NCI-H1436 (cell line): Measurements from ENCODE around the gene DZIP1L.

Experiments
- DNase-seq: peaks from one replicate; lab custom pipeline; 2025; lab: John Stamatoyannopoulos, UW

Gene DZIP1L

DNA sequence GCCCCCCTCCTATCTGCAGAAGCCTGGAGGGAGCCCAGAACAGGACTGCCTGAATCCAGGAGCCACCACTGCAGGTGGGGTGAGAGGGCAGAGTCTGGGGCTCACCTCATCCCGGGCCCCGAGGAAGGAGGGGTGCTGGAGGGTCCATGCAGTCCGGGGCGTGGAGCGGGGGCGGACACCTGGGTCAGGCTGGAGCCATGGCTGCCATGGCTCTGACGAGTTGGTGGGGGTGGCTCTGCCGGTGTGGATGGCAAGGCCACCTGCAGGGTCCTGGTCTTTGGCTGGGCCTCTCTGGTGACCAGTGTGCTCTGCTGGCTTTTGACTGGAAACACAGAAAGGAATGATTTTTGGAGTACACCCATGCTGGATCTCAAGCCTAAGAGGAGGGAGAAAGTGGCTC is 47.4 kb downstream of the DZIP1L start:
- no peak for DNase-seq

DNA sequence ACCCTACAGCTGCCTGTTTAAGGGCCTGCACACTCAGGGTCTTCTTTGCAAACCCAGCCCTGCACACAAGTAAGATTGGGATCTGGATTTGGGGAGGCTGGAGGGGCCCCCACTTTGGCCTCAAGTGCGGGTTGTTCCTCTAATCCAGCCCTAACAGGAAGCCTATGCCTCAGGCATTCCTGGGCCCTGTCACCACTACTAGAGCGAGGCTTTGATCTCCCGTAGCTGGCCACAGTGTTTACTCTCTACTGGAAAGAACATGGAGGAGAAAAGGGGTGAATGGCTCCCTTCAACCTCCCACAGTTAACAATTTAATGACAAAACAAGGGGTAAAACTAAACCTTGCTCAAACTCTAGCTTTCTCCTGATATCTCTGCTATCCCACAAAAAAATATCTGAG is 48.4 kb downstream of the DZIP1L start:
- no peak for DNase-seq

DNA sequence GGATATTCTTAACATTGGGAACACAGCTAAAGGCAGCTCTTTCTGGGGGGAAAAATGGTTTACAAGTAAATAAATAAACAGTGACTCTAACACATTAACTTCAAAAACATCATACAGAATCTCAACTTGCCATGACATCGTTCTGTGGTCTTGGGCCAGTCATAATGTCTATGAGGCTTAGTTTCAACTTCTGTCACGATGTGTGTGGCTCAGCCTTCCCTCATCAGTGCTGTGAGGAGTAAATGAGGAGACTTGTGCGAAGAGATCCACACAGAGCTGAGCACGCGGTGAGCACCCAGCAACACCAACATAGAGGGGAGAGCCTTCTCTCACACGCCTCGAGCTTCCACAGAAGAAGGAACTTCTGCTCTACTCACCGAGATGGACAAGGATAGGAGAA is 49.0 kb downstream of the DZIP1L start:
- no peak for DNase-seq

DNA sequence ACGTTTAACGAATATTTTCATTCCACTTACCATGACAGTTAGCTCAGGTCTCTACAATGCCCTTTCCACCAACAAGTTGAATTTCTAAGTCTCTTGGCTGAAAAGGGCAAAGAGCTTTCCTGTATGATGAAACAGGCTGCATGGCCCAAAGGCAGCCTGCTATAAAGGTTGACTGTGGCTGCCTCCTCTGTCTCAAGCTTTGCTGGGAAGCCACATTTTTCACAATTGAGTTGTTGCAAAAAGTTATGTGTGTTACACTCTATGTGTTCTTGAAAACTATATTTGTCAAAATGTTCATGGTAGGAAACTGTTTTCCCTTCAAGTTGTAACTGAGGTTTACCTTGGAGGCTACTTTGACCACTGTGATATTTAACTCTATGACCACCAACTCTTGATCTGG is 49.5 kb downstream of the DZIP1L start:
- DNase-seq: no peak

DNA sequence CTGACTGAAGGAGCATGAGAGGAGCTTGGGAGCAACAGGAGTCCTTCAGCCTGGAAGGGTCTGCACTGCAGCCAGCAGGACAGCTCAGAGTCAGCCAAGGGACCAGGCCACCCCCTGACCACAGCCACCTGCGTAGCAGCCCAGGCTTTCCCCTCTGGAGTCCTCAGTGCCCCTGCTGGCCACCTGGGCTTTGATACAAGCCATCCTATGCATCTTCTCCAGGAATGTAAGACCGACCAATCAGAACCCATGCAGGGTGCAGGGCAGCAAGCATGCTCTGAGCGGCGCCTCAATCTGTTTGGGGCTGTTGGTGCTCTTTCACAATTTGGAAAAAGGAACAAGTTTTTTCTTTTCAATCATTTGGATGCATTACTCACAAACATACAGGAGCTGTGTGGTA is 52.0 kb downstream of the DZIP1L start:
- no peak for DNase-seq

DNA sequence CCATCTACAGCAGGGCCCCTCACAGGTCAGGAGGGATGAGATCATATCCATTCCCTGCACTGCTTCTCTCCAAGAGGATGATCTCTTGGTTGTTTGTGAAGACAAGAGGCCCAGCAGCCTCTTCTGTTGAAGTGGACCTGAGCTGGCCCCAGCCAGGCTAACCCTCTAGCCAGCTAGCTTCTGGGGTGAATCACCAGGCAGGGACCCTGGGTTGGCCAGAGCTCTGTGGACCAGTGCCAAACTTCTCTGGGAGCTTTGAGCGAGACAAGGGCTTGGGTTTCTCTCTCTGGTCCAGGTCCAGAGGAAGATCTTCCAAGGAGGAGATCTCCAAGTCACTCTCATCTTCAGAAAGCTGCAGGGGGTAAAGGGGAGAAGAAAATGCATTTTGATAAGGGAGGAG is 52.8 kb downstream of the DZIP1L start:
- DNase-seq: no peak

DNA sequence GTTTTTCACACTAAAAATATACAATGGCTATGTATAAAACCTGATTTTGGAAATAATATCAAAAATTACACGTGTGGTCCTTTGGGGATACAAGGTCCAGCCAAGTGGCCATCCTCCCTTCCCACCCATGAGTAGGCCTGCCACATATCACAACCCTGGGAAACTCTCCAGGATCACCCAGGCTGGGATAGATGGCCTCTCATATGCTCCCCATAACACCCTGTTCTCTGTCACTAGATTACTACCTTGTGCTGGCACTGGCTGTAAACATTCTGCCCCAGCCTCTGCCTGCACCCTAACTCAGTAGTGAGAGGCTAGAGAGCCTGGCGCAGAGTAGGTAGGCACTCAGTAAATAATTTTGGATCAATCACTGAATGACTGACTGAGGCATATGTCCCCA is 53.4 kb downstream of the DZIP1L start:
- no peak for DNase-seq

DNA sequence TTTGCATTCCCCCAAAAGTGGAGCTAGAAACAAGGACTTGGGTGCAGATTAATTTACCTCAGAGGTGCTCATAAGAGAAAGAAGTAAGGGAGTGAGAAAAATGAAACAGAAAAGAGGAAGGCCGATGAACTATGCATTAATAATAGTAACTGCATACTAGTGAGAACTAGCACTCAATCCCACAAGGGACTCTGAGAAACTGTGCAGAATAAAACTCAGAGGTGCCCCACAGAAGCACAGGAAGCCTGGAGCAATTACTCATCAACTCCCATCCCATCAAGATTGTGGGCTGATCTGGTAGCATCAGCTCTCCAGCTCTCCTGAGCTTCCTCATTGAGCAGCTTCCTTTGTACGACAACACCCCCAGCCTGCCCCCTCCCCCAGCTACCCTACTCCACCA is 54.6 kb downstream of the DZIP1L start:
- no peak for DNase-seq

DNA sequence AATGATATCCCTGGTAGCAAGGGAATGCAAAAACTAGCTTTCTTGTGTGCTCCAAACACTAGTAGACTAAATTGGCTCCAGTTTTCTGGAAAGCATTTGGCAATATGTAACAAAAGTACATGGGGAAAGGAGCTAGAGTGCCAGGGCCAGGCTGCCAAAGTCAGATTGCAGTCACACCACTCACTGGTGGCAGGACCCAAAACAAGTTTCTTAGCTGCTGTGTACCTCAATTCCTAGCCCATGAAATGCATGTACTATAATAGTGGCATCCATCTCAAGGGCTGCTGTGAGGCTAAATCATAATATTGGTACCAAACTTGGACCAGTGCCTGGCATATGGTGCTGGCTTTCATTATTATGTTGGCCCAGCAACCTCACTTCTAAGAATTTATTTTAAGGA is 56.1 kb downstream of the DZIP1L start:
- DNase-seq: no peak

DNA sequence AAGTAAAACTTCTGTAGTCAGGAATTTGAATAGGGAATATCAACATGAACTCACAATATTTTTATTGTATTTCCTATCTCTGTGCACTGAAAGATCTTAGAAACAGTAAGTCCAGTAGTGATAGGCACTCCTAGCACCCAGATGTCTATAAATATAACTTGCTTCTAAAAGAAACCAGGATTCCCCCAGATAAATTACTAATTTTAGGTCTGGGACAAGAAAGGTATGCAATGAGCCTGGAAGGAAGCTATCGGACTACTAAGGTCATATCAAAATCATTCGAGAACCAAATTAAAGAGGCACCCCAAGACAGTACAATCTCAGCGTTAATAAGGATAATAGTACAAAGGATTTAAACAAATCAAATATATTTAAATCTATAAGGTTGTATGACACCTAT is 58.0 kb downstream of the DZIP1L start:
- no peak for DNase-seq

DNA sequence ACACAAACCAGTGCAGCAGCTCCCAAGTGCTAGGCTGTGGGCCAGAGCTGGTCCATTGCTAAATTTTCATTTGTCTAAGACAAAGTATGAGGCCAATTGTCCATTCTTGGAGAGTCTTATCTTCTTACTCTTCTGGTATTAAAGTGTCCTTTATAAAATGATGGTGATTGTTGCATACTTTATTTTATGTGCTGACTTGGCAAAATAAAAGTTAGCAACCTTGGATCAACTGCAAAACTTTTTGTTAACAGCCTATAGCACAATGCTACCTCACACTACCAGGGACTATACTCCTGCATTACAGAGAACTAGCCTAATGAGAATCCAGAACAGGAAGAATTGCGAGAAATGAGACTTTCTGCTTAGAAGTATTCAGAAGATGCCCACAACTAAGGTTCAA is 61.4 kb downstream of the DZIP1L start:
- no peak for DNase-seq

DNA sequence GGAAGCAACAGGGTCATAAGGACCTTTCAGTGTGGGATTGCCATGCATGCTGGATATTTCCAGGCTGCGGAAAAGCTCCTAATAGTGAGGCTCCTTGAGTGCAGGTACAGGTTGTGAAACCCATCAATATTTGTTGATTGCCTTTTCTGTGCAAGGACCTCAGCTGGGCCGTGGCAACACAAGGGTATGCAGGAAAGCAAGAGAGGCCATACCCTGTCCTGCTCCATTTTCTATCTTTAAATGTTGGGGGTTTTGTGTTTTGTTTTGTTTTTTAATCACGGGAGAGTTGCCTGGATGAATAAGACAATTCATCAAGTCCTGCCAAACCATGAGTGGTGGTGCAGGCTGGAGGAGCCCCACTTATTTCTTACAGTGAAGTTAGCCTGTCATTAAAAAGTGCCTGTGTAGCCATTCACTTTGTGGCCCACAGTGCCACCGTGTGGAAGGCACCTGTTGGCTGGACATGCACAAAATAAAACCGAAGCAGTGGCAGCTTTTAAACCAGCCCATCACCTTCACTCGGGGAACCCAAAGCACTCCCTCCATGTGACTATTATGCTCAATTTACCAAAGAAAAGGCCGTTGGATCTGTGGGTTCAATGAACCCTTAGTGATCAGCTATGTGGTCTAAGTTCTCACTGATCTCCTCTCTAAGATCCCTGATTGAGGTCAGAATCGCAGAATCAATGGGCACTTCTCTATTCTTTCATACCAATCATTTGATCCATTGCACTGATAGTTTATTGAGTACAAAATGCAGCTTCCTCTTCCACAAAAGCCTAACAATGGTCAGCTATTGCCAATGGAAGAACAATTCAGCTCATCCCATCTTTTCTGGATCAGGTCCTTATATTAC is 63.2 kb downstream of the DZIP1L start:
- DNase-seq: no peak

DNA sequence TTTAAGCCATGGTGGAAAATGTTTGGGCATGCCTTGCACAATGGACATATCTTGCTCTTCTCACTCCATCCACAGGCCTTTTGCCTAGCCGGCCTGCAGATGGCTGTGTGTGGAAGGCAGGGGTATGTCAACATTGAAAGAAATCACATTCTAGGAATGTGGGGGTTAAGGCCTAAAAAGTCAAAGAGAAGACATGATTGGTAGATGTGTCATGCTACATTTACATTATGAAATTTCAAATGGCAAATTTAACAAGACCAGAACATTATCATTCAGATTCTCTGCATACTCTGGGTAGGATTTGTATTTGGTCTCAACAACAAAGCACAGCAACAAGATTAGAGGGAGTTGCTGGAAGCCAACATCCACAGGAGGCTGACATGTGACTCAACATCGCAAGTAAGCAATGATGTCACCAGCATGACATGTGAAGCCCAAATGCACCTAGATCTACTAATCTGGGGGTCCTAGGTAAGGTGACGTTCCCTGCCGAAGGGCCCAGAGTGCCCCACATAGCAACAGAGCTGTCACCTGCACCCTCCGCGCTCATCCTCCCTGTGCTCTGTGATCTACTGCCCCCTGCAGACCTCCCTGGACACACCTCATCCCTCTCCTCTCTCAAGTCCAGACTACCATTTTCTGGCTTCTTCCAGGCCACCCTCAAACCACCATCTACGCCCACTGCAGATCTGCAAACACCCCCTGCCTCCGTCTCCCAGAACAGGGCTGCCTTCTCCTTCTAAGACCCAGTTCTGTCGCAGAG is 66.1 kb downstream of the DZIP1L start:
- no peak for DNase-seq

DNA sequence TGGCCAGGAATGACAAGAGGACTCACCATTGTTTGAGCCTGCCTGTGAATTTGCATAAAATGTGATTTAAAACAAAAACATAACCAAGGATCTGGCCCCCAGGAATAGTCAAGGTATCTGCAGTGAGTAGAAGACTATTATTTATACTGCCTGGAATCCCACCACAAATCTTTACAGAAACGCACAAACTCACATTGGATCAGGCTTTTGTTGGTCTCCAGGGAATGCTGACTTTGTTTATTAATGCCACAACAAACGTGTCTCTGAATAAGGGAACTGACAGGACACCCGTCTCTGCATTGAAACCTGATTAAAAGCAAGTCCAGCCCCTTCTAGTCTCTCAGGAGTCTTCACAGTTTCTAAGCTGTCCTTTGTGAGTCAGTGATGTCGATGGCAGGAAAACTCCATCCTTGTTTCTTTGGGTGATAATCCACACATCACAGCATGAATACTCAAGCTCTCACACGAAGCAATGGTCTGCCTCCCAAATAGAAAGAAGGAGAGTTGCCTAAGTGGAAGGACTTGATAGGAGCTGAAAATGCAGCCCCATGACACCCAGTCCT is 67.7 kb downstream of the DZIP1L start:
- DNase-seq: no peak

DNA sequence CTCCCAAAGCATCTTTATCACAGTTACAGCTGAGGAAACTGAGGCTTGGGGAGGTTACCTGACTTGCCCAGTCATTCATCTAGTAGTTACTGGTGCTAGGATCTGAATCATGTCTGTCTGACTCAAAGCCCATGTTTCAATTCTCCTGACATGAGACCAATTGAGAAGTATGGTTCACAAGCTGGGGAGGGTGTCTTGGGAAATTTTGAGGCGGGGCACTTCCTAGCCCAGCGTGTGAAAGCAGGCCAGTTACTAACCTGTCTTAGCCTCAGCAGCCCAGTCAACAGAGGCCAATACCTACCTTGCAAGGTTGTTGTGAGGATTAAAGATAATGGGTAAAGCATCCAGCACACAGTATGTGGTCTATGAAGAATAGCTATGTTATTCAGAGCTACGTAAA is 68.5 kb downstream of the DZIP1L start:
- no peak for DNase-seq

DNA sequence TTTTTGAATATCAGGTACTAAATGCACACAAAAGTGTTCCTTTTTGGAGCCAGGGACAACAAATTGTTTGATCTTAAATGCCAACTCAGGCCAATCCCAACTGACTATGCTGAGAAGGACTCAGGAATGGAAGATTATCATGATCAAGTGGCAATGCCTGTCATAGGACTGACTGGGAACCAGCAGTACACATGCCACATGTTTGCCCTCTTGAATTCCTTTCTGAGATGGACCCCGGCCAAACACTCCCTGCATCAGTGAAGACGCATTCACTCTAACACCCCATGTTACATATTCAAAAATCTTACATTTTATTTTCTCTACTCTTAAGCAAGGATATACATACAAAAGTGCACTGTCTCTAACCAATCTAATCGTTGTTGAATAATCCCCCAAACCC is 69.3 kb downstream of the DZIP1L start:
- no peak for DNase-seq

DNA sequence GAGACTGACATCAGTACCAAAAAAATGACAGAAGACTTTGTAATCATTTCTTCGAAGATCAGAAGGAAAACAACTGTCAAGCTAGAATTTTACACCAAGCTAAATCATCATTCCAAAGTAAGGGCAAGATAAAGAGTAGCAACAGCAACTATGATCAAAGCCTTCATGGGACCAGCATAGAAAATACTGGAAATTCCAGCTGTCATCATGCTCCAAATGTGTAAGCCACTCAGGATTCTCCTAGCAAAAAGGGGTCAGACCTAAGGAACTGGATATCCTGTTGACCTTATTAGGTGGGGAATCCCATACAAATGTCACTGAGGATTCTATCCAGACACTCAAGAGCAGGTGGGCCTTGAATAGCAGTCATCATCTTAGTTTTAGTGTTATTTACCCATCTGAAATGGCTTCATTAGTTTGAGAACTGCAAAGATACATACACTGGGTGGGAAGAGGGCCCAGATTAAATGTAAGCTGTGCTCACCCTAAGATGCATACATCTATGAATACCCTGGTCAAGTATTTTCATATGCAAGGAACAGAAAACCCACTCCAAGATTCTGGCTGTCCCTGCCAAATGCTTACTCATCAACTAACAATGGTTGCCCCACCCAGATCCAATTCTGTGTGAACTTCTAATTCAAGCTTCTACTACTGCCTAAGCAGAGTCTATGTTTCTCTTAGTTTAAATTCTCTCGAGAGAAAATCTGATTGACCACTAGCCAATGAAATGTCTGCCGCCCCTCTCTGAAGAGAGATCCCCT is 72.0 kb downstream of the DZIP1L start:
- no peak for DNase-seq

DNA sequence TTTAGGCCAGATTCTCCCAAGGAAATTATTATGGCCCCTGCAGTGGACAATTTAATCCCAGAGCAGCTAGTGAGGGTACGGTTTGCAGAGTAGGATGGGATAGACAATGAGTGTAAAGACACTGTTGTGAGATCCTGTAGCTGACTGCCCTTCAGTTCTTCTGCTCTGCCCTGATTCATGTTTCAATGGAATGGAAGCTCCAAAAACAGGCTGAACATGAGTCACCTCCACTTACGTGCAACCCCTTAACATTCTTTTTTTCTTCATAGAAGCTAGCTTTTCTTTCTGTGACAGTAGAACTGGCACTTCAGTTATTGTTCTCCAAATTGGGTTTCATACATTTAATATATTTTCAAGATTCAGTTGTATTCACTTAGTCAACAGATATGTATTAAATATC is 73.4 kb downstream of the DZIP1L start:
- no peak for DNase-seq

DNA sequence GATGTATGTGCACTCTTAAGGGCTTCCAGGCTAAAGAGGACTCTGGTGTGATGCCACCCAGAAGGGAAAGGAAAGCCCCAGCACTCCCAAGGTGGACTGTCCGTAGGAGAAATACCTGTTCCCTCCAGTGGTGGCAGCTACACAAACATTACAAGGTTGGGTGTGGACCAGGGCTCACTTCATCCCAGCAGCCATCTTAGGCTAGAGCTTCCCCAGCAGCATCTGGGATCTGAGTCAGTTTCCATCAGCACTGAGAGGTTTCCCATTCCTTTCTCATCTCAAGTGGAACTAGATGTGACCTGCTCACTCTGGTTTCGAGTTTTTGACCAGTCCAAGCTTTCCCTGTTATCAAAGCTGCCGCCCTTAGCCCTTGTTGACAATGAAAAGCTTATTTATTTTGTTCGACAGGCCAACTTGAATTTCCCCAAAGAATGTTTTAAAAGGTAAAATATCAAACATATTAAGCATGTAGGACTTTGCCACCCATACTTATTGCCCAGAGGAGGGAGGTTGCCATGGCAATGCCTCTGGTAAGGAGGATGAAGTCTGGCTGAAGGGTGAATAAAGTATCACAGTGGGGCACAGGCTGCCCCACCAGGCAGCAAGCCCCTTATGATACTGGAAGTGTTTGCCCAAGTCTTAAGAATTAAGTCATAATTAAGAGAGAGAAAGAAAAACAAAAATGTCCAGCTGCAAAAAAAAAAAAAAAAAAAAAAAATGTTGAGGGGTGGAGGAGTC is 76.5 kb downstream of the DZIP1L start:
- DNase-seq: no peak

DNA sequence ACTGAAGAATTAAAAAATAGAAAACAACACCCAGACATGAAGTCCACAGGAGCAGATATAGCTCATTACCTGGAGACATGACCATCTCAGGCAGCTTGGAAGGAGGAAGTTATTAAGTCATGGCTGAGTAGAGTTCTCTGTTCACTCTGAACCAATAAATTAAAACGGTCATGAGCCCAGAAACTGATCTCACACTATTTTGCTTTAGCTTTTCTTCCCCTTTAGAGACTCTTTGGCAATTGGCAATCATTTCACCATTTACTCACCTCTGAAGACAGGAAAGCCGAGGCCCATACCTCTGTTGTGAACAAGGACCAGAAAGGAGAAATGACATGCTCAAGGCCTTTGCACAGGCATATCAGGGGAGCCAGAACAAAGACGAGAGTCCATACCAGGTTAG is 78.8 kb downstream of the DZIP1L start:
- no peak for DNase-seq

DNA sequence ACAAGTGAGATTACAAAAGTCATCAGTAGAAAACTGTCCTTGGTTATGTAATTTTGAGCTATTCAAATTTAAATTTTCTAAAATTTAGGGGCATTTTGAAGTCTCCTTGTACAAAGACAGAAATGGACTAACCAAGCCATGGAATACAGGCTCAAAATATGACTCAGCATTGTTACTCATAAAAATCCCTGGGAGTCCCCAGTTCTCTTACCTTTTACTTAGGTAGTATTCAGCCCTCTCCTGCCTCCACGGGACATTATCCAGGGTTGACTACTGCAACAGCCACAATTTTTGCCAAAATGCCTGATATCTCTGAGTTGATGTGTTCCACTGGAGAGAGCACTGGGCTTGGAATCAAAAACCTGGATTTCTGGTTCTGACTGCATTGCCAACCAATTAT is 80.5 kb downstream of the DZIP1L start:
- DNase-seq: no peak

DNA sequence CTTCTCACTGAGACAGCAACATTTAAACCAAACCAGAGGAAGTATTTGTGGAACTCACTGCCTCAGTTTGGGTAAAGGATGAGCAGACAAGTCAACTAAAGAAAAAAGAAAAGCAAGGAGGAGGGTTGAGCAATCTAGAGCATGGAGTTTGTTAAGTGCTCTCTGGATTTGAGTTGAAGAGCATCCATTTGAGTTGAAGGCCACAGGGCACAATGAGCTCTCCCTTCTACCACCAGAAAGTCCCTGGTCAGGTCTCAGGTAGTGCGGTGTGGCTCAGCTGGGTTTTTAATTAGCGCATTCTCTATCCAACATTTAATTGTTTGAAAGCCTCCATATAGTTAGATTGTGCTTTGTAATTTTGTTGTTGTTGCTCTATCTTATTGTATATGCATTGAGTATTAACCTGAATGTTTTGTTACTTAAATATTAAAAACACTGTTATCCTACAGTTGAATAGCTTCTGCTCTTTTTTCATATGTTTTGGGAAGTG is 82.2 kb downstream of the DZIP1L start:
- DNase-seq: no peak
